C1 segment of cervical spinal cord (tissue), 14 donors: ENCODE data around the gene CYTH3.
"Not testable (repeated sequence)": the region's sequence is repeated elsewhere in the genome, so short reads cannot be mapped to it uniquely, and the experiment has no call there.

ENCODE experiments used
- DNase-seq, 14 donors: peaks; one replicate each; lab custom pipeline; 2025; lab: John Stamatoyannopoulos, UW

CYTH3 gene

GRCh38 chr7:6283391-6284054, 11.1 kb upstream of the CYTH3 start:
- DNase-seq: not testable (repeated sequence)

DNA sequence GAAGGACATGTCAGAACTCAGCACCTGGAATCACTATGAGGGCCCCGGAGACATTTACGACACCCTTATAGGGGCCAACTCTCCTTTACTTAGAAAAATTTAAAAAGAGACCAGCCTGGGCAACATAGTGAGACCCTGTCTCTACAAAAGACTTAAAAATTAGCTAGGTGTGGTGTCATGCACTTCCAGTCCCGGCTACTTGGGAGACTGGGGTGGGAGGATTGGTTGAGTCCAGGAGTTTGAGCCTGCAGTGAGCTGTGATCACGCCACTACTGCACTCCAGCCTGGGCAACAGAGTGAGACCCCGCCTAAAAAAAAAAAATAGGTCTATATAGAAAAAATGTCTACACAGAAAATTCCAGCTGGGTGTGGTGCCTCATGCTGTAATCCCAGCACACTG, 7.5 kb upstream of the CYTH3 start:
- DNase-seq: no peak

DNA sequence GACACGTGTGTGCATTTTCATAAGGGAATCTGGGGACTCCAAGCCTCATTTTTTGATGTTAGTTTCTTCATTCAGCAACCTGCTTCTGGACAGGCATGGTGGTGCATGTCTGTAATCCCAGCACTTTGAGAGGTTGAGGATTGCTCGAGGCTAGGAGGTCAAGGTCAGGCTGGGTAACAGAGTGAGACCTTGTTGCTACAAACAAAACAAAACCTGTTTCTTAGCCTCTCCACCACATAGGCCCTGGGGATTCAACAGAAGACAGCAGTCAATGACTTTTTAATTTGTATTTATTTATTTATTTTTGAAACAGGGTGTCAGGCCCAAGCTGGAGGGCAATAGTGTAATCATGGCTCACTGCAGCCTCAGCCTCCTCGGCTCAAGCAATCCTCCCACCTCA, 6.9 kb upstream of the CYTH3 start:
- DNase-seq: no peak

GRCh38 chr7:6278749-6279310, 6.4 kb upstream of the CYTH3 start:
- DNase-seq: no peak

- DNase-seq: no peak
Measured at GRCh38 chr7:6277476-6277875, 5.1 kb upstream of the CYTH3 start.

DNA sequence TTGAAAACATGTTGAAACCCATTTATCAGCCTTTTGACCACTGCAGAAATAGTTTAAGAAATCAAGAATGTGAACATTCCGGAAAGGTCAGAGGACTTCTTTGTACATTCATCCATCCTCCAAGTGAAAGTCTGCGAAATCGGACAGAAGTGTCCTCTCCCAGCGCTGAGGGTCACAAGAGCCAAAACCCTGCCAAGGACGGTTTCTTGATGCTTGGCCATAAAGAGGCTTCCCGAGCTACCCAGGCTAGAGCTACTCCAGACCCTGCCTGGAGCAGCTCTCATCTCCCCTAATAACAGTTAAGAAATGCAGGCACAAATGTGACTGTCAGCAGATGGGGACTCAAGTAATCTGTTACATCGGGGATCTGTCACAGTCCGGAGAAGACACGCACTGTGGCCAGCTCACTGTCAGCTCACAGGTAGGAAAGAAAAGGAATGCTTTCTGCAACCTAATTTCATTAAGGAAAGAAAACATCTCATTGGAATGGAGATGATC, 4.5 kb upstream of the CYTH3 start:
- DNase-seq: no peak

GRCh38 chr7:6274743-6275142, 2.3 kb upstream of the CYTH3 start:
- DNase-seq: no peak

GRCh38 chr7:6273917-6274630, 1.6 kb upstream of the CYTH3 start:
- DNase-seq: no peak

DNA sequence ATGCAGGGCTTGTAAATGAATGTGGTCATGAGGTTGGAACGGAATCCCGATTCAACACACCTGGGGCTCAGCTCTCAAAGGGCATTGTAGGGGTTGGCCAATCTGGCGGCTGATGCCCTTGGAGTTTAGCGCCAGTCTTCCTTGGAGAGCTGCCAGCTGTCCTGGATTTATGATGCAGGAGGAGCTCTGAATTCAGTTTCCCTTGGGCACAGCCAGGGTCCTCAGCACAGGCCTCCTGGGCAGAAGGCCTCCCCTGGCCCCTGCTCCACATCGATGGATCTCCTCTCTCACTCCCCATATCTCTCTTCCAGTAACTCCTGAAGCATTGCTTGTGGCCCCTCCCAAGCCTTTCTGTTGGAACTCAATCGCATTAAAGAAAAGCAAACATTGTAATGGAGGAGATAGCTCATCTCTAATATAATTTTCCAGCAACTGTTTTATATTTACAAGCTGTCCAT, 985 bp upstream of the CYTH3 start:
- peak in 2 of 14 donors; percentile 2 to 13 for DNase-seq

DNA sequence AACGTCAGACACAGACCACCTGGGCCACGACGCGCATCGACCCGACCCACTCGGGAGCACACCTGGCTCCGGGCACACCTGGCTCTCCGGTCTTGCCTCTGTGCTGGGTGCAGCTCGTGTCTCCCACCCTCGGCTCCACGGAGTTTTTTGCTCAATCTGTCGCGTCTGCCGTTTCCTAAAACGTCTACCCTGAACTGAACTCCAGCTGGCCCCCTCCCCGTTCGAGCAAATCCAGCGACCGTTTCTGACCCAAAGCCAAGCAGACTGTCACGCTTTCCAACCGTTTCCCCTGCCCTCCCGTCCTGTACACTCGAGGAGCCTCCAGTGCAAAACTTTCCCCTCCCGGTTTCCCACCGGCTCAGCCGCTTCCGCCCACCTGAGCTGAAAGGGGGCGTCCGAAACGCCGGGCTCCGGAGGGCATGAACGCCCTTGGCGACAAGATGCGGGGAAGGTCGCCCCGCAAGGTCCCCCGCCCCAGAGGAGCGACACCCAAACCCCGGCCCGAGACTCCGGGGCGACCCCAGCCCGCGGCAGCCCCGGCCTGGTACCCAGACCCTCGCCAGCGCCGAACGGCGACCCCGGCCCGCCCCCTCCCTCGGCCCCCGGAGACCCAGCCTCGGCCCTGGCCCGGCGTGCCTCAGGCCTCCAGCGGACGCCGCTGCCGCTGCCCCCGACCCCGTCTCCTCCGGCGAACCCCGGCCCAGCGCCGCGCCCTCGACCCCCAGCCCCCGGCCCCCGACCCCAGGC, 557 bp downstream of the CYTH3 start:
- peak in 3 of 14 donors; percentile 13 to 25 (median 18) for DNase-seq

- DNase-seq: peak in 13 of 14 donors; percentile 9 to 55 (median 31)
Measured at GRCh38 chr7:6271060-6271658, 1.3 kb downstream of the CYTH3 start.

GRCh38 chr7:6269527-6269926, 2.9 kb downstream of the CYTH3 start:
- DNase-seq: no peak

- DNase-seq: no peak
Measured at GRCh38 chr7:6268907-6269306, 3.5 kb downstream of the CYTH3 start.

- no peak for DNase-seq
Measured at GRCh38 chr7:6268023-6268900, 4.2 kb downstream of the CYTH3 start.

- no peak for DNase-seq
Measured at GRCh38 chr7:6266699-6267098, 5.7 kb downstream of the CYTH3 start.

- DNase-seq: no peak
Measured at GRCh38 chr7:6262221-6262620, 10.2 kb downstream of the CYTH3 start.

- no peak for DNase-seq
Measured at GRCh38 chr7:6261699-6262098, 10.7 kb downstream of the CYTH3 start.

GRCh38 chr7:6260291-6261187, 11.9 kb downstream of the CYTH3 start:
- no peak for DNase-seq

DNA sequence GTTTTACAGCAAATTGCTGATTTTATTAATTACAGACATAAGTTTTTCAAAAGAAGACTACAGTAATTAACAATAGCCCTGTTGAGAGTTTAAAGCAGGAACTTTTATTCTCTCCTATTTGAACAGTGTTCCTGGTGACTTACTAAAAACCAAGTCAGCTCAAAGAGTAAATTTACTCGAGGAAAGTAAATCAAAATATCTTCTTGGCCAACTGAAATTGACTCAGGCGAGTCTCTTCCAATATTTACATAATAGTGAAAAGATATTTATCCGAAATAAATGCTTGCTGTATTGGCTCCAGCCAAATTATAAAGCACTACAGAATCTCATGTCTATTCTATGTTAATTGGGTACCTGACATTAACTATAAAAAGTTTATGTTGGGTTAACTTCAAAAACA, 13.2 kb downstream of the CYTH3 start:
- DNase-seq: no peak
